CD1c-positive myeloid dendritic cell (primary cell): ENCODE results near the gene SLC17A8.
"Not testable (repeated sequence)": the region's sequence is repeated elsewhere in the genome, so short reads cannot be mapped to it uniquely, and the experiment has no call there.

Source experiments
- DNase-seq: peaks from one replicate; pipeline ENCODE4 v3.0.0-alpha.2; 2016; ENCODE audit errors: extremely low spot score

Gene SLC17A8

GRCh38 chr12:100356644-100357223, at the start of gene SLC17A8:
TSS of gene SLC17A8 (plus strand) at chr12:100357074. CDS start at chr12:100357392, 318 bp downstream.
- DNase-seq, result no peak

- not testable (repeated sequence) for DNase-seq
These were observed 48.7 kb upstream of the SLC17A8 start for GRCh38 chr12:100308138-100308537.

- DNase-seq, result no peak
These were observed 45.6 kb upstream of the SLC17A8 start for GRCh38 chr12:100311317-100311716.

- no peak for DNase-seq
These were observed 39.5 kb upstream of the SLC17A8 start for GRCh38 chr12:100317371-100317770.

- DNase-seq, result no peak
These were observed 32.4 kb upstream of the SLC17A8 start for GRCh38 chr12:100324498-100324897.

- no peak for DNase-seq
These were observed 30.7 kb upstream of the SLC17A8 start for GRCh38 chr12:100326208-100326607.

GRCh38 chr12:100329800-100330199, 27.1 kb upstream of the SLC17A8 start:
- DNase-seq, result no peak

- DNase-seq, result no peak
These were observed 25.0 kb upstream of the SLC17A8 start for GRCh38 chr12:100331871-100332270.

- no peak for DNase-seq
These were observed 24.0 kb upstream of the SLC17A8 start for GRCh38 chr12:100332852-100333251.

- DNase-seq, result no peak
These were observed 19.6 kb upstream of the SLC17A8 start for GRCh38 chr12:100337299-100337698.

GRCh38 chr12:100337727-100338126, 19.1 kb upstream of the SLC17A8 start:
- DNase-seq, result no peak

GRCh38 chr12:100339071-100339470, 17.8 kb upstream of the SLC17A8 start:
- no peak for DNase-seq

- DNase-seq, result not testable (repeated sequence)
These were observed 14.0 kb upstream of the SLC17A8 start for GRCh38 chr12:100342897-100343296.

- not testable (repeated sequence) for DNase-seq
These were observed 12.5 kb upstream of the SLC17A8 start for GRCh38 chr12:100344351-100344750.

GRCh38 chr12:100345020-100345767, 11.7 kb upstream of the SLC17A8 start:
- no peak for DNase-seq

- no peak for DNase-seq
These were observed 10.2 kb upstream of the SLC17A8 start for GRCh38 chr12:100346660-100347059.

GRCh38 chr12:100348657-100349454, 8.0 kb upstream of the SLC17A8 start:
- DNase-seq, result peak; percentile 4

GRCh38 chr12:100359248-100359647, 2.4 kb downstream of the SLC17A8 start:
- no peak for DNase-seq

GRCh38 chr12:100359822-100360221, 2.9 kb downstream of the SLC17A8 start:
- no peak for DNase-seq

GRCh38 chr12:100360450-100360849, 3.6 kb downstream of the SLC17A8 start:
- DNase-seq, result no peak

GRCh38 chr12:100364324-100364723, 7.5 kb downstream of the SLC17A8 start:
- no peak for DNase-seq

- no peak for DNase-seq
These were observed 8.5 kb downstream of the SLC17A8 start for GRCh38 chr12:100365411-100365810.

- DNase-seq, result no peak
These were observed 11.2 kb downstream of the SLC17A8 start for GRCh38 chr12:100368066-100368465.
